ENCODE measurements around the gene UAP1L1. TPM values are rescaled to one million over a fixed set of nuclear protein-coding genes. Genes with fewer than 3 reads are reported as not detected.

The UAP1L1 gene
- total and polyA plus RNA-seq, 9 of the 15 experiments (the other 6 are each of a cell fraction or from before 2014, with no cell fraction given) = 0.20 to 8.6 (median 3.7) TPM

DNA sequence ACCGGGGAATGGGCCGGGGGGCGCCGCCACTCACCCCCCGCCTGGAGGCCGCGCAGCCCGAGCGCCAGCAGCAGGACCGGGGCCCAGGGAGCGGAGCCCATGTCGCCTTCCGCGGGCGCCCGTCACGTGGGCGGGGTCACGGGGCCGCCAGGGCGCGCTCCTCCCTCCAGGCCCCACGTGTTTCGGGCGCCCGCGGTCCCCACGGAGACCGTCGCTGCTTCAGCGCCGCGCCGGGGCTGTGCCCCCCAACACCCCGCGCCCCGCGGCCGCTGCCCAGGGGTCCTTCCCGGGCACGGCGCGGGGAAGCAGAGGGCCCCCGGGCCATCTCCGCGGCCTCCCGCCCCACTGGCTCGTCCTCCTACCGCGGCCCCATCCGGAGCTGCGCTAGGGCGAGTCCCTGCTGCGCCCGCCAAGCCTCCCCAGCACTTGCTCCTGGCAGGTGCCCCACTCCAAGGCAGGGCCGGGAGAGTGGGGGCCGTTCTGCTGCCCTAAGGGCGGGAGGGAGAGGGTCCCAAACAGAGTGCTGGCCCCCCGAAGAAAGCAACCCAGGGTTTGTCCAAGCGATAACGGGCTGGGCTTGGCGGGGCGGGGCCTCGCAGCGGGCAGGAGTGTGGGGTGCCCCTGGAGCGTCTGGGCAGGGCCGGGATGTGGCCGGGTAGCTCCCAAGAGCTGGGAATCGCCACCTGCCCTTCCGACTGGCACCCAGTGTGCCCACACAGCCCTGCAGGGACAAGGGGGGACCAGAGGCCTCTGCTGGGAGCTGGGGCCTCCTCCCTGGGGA is 37.5 kb downstream of the UAP1L1 start, which contains the start of gene DPP7 (continued):
- TF ChIP-seq, protein P1, sequence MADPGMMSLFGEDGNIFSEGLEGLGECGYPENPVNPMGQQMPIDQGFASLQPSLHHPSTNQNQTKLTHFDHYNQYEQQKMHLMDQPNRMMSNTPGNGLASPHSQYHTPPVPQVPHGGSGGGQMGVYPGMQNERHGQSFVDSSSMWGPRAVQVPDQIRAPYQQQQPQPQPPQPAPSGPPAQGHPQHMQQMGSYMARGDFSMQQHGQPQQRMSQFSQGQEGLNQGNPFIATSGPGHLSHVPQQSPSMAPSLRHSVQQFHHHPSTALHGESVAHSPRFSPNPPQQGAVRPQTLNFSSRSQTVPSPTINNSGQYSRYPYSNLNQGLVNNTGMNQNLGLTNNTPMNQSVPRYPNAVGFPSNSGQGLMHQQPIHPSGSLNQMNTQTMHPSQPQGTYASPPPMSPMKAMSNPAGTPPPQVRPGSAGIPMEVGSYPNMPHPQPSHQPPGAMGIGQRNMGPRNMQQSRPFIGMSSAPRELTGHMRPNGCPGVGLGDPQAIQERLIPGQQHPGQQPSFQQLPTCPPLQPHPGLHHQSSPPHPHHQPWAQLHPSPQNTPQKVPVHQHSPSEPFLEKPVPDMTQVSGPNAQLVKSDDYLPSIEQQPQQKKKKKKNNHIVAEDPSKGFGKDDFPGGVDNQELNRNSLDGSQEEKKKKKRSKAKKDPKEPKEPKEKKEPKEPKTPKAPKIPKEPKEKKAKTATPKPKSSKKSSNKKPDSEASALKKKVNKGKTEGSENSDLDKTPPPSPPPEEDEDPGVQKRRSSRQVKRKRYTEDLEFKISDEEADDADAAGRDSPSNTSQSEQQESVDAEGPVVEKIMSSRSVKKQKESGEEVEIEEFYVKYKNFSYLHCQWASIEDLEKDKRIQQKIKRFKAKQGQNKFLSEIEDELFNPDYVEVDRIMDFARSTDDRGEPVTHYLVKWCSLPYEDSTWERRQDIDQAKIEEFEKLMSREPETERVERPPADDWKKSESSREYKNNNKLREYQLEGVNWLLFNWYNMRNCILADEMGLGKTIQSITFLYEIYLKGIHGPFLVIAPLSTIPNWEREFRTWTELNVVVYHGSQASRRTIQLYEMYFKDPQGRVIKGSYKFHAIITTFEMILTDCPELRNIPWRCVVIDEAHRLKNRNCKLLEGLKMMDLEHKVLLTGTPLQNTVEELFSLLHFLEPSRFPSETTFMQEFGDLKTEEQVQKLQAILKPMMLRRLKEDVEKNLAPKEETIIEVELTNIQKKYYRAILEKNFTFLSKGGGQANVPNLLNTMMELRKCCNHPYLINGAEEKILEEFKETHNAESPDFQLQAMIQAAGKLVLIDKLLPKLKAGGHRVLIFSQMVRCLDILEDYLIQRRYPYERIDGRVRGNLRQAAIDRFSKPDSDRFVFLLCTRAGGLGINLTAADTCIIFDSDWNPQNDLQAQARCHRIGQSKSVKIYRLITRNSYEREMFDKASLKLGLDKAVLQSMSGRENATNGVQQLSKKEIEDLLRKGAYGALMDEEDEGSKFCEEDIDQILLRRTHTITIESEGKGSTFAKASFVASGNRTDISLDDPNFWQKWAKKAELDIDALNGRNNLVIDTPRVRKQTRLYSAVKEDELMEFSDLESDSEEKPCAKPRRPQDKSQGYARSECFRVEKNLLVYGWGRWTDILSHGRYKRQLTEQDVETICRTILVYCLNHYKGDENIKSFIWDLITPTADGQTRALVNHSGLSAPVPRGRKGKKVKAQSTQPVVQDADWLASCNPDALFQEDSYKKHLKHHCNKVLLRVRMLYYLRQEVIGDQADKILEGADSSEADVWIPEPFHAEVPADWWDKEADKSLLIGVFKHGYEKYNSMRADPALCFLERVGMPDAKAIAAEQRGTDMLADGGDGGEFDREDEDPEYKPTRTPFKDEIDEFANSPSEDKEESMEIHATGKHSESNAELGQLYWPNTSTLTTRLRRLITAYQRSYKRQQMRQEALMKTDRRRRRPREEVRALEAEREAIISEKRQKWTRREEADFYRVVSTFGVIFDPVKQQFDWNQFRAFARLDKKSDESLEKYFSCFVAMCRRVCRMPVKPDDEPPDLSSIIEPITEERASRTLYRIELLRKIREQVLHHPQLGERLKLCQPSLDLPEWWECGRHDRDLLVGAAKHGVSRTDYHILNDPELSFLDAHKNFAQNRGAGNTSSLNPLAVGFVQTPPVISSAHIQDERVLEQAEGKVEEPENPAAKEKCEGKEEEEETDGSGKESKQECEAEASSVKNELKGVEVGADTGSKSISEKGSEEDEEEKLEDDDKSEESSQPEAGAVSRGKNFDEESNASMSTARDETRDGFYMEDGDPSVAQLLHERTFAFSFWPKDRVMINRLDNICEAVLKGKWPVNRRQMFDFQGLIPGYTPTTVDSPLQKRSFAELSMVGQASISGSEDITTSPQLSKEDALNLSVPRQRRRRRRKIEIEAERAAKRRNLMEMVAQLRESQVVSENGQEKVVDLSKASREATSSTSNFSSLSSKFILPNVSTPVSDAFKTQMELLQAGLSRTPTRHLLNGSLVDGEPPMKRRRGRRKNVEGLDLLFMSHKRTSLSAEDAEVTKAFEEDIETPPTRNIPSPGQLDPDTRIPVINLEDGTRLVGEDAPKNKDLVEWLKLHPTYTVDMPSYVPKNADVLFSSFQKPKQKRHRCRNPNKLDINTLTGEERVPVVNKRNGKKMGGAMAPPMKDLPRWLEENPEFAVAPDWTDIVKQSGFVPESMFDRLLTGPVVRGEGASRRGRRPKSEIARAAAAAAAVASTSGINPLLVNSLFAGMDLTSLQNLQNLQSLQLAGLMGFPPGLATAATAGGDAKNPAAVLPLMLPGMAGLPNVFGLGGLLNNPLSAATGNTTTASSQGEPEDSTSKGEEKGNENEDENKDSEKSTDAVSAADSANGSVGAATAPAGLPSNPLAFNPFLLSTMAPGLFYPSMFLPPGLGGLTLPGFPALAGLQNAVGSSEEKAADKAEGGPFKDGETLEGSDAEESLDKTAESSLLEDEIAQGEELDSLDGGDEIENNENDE (IDR thresholded peaks at IDR 0.05; ENCODE audit: low read depth, low read length) = no peak
- TF ChIP-seq ETV1 (tag; conservative IDR thresholded peaks at IDR 0.05; ENCODE audit: low read depth) = no peak
- TF ChIP-seq ZNF12 (CRISPR knock-in tag; IDR thresholded peaks at IDR 0.05) = no peak
- TF ChIP-seq SLC30A9 (CRISPR knock-in tag; IDR thresholded peaks at IDR 0.05) = no peak
- TF ChIP-seq TSHZ1 (CRISPR knock-in tag; IDR thresholded peaks at IDR 0.05) = no peak
- TF ChIP-seq HOXB6 (CRISPR knock-in tag; IDR thresholded peaks at IDR 0.05; ENCODE audit: borderline replicate concordance) = no peak
- no peak for TF ChIP-seq THRAP3 (IDR thresholded peaks at IDR 0.05; ENCODE audit: borderline replicate concordance)
- no peak for TF ChIP-seq NCOA4 (IDR thresholded peaks at IDR 0.05; ENCODE audit: partially characterized antibody)

Measured in K562 (cell line).